K562 (cell line): ENCODE results near the gene SRRM4. TPM values are rescaled to one million over a fixed set of nuclear protein-coding genes. Genes with fewer than 3 reads are reported as not detected.

Source experiments
- BCL6 ChIP-seq: fragments of 250-450 bp; sonication (Bioruptor Pico); IDR thresholded peaks from 2 replicates; pipeline ENCODE4 v1.4.0; 2020
- SNIP1 ChIP-seq: fragments of 450-650 bp; IDR thresholded peaks from 2 replicates; pipeline ENCODE4 v1.7.1; 2017; ENCODE audit warnings: low read depth, mild to moderate bottlenecking
- polyA plus RNA-seq, 8 experiments: library from polyadenylated mRNA; depleted of rRNA in 4 of 8; stranded (reverse) in 5 of 8; unstranded in 3 of 8; fragments of >200 nt; fragmentation: Nextera tagmentation in 2 of 8; fragmentation: Illumina TruSeq in 1 of 8; extraction: Ambion mirVana in 2 of 8; extraction: Trizol in 1 of 8; gene quantifications; 2 replicates each; pipeline versions ENCODE4 v1.2.1 to v1.2.3, GENCODE V29; 2011 to 2014; ENCODE audit warnings: inconsistent platforms in 1 of 8, missing spikeins in 1 of 8
- total RNA-seq, 7 experiments: library from RNA; depleted of rRNA in 6 of 7; stranded (reverse); fragments of >200 nt in 6 of 7; fragmentation: Illumina TruSeq in 2 of 7; extraction: Trizol in 2 of 7; gene quantifications; 2 replicates each; pipeline versions ENCODE4 v1.2.1 to v1.2.3, GENCODE V29; 2011 to 2021; ENCODE audit warnings: low replicate concordance in 1 of 7
- TF ChIP-seq, protein P1 (sequence below), 2 experiments: fragments of 450-650 bp; formaldehyde crosslinking in 1 of 2; IDR thresholded peaks; 2 replicates each; pipeline versions ENCODE4 v1.4.0 to v1.6.1; 2014 to 2020; ENCODE audit warnings: mild to moderate bottlenecking in 2 of 2, borderline replicate concordance in 1 of 2, low read depth in 1 of 2

Gene SRRM4
- total and polyA plus RNA-seq, 9 of the 15 experiments (the other 6 are each of a cell fraction or from before 2014, with no cell fraction given): not detected

GRCh38 chr12:119060847-119061796 is 79.8 kb downstream of the SRRM4 start (continued):
- TF ChIP-seq, protein P1, sequence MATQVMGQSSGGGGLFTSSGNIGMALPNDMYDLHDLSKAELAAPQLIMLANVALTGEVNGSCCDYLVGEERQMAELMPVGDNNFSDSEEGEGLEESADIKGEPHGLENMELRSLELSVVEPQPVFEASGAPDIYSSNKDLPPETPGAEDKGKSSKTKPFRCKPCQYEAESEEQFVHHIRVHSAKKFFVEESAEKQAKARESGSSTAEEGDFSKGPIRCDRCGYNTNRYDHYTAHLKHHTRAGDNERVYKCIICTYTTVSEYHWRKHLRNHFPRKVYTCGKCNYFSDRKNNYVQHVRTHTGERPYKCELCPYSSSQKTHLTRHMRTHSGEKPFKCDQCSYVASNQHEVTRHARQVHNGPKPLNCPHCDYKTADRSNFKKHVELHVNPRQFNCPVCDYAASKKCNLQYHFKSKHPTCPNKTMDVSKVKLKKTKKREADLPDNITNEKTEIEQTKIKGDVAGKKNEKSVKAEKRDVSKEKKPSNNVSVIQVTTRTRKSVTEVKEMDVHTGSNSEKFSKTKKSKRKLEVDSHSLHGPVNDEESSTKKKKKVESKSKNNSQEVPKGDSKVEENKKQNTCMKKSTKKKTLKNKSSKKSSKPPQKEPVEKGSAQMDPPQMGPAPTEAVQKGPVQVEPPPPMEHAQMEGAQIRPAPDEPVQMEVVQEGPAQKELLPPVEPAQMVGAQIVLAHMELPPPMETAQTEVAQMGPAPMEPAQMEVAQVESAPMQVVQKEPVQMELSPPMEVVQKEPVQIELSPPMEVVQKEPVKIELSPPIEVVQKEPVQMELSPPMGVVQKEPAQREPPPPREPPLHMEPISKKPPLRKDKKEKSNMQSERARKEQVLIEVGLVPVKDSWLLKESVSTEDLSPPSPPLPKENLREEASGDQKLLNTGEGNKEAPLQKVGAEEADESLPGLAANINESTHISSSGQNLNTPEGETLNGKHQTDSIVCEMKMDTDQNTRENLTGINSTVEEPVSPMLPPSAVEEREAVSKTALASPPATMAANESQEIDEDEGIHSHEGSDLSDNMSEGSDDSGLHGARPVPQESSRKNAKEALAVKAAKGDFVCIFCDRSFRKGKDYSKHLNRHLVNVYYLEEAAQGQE (IDR thresholded peaks at IDR 0.05; ENCODE audit: borderline replicate concordance): peak; percentile 99
- TF ChIP-seq, protein P1 (CRISPR knock-in tag; IDR thresholded peaks at IDR 0.05; ENCODE audit: low read depth): peak; percentile 98
- TF ChIP-seq BCL6 (0 out of 2 replicates have a peak, but pooled peaks have one; percentile 39), SNIP1 (no peak)
